ENCODE measurements around the gene CCBE1. TPM values are rescaled to one million over a fixed set of nuclear protein-coding genes. Genes with fewer than 3 reads are reported as not detected.

CCBE1 gene
- total RNA-seq, 2 experiments from 2014 or later, result not detected

DNA sequence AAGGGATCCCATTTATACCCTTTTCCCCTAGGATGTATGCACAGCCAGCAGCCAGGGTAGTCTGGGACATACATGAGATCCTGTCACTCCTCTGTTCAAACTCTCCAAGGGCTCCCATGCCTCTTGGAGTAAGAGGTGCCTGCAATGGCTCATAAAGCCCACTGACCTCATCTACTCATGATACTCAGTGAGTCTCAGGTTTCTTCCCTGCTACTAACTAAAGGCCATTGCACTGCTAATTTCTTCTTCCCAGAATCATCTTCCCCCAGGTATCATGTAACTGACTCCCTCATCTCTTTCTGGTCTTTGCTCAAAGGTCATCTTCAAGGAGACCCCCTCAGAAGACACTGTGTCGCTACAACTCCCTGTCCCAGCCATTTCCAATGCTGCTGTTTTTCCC is 68.2 kb downstream of the CCBE1 start:
- Mint-ChIP-seq H3K36me3 (ENCODE audit: low read depth) (no peaks in the 10 kb centered on the region), H3K4me3 (no peak overlapping the region), H3K9me3 (peaks cover 3% of the 10 kb centered on the region), H3K4me1 (no peaks in the 10 kb centered on the region), H3K27ac (no peak overlapping the region), H3K27me3 (no peaks in the 10 kb centered on the region)
- ChIA-PET CTCF (no interaction called here), POLR2A (no interaction called here)
- DNase-seq, result no peak

DNA sequence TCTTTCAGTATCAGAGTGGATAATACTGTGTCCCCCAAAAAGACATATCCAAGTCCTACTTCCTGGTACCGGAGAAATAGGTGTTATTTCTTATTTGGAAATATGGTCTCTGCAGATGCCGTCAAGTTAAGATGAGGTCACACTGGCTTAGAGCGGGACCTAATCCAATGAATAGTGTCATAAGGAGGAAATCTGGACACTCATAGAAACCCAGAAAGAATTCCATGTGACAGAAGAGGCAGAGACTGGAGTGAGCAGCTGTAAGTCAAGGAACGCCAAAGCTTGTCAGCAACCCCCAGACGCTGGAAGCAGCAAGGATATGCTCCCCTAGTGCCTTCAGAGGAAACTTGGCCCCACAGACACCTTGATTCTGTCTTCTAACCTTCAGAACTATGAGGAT is 69.8 kb downstream of the CCBE1 start:
- H3K9me3 Mint-ChIP-seq, result peaks cover 3% of the 10 kb centered on the region
- no peaks in the 10 kb centered on the region for H3K27me3 Mint-ChIP-seq
- H3K4me3 Mint-ChIP-seq, result no peak overlapping the region
- DNase-seq, result no peak
- H3K27ac Mint-ChIP-seq, result no peak overlapping the region
- no peaks in the 10 kb centered on the region for H3K4me1 Mint-ChIP-seq
- H3K36me3 Mint-ChIP-seq (ENCODE audit: low read depth), result no peaks in the 10 kb centered on the region
- CTCF ChIA-PET, result no interaction called here
- POLR2A ChIA-PET, result no interaction called here

DNA sequence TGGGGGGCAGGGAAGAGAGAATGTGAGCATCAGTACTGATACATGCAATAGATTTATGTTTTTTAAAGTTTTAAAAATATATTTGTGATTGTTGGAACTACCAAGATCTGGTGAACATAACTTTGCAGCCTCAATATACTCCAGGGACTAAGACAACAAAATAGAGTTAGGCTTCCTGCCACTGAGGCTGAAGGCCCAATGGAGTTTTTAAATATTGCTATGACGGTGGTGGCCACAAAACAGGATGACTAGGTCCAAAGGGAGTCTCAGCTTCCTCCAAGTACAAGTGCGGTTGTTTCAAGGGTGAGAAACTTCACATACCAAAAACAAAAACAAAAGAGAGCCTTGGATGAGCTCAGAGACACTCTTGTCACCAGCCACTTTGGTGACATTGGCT is 72.9 kb downstream of the CCBE1 start:
- Mint-ChIP-seq H3K27me3 (peaks cover 2% of the 10 kb centered on the region), H3K4me3 (no peak overlapping the region), H3K36me3 (ENCODE audit: low read depth) (no peaks in the 10 kb centered on the region), H3K27ac (no peak overlapping the region), H3K9me3 (peaks cover under 1% of the 10 kb centered on the region), H3K4me1 (no peaks in the 10 kb centered on the region)
- CTCF ChIA-PET, result no interaction called here
- POLR2A ChIA-PET, result no interaction called here
- DNase-seq, result no peak

DNA sequence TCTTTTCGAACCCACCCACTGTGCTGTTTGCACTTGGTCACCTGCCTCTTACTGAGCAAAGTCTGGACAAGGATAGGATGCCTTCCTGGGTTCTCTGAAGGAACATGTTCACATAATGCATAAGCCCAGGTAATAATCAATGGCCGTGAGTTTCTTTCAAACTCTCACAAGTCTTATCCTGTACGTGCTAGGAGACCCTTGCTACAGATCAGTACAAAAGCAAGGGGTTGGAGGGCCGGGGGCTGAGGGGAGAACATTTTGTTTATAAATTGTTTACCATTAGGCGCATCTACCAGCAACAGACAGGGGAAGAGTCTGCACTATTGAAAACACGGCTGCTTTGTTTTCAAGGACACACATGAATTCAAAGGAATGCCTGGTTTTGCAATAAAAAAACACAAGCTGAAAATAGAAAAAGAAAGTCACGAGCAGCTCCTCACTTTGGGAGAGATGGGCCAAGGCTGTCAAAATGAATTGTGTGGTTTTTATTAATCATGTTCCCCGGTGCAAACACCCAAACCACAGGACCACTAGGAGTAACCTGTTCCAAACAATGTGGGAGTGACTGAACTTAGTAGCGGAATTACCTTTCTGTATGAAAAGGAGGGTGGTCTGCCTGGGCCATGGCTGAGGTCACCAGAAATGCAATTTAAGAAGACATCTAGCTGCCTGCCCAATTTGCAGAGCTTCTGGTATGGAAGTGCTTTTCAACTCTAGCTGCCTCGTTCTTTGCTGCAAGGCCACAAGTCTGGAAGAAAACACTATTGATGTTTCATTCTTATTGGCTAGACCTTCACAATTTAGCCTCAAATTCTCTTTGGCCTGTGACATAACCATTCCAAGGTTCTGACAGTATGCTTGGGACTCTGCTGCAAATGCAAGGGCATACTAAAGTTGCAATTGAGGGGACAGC is 73.5 kb downstream of the CCBE1 start:
- ChIA-PET POLR2A (no interaction called here), CTCF (no interaction called here)
- Mint-ChIP-seq H3K4me1 (no peaks in the 10 kb centered on the region), H3K36me3 (ENCODE audit: low read depth) (no peaks in the 10 kb centered on the region), H3K4me3 (no peak overlapping the region), H3K9me3 (no peaks in the 10 kb centered on the region), H3K27me3 (peaks cover 2% of the 10 kb centered on the region), H3K27ac (no peak overlapping the region)
- DNase-seq, result no peak

DNA sequence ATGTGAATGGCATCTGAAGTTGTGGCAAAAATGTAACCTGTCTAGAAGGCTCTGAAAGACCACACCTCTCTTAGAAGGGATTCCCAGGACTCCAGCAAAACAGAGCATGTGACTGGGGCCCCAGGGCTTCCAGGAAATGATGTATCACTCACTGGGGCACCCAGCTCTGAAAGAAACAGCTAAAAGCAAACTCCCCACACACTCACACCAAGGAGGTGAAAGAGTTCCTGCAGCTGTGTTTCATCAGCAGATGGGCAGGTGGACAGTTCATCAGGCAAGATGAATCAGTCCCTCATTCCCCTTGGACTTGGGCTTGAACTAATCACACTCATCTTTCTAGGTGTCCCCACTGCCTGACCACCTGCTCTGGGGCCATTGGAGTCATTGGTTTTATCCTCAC is 76.2 kb downstream of the CCBE1 start:
- peaks cover 2% of the 10 kb centered on the region for H3K27me3 Mint-ChIP-seq
- H3K36me3 Mint-ChIP-seq (ENCODE audit: low read depth), result no peaks in the 10 kb centered on the region
- POLR2A ChIA-PET, result no interaction called here
- CTCF ChIA-PET, result no interaction called here
- no peaks in the 10 kb centered on the region for H3K9me3 Mint-ChIP-seq
- no peak overlapping the region for H3K4me3 Mint-ChIP-seq
- no peak for DNase-seq
- H3K4me1 Mint-ChIP-seq, result no peaks in the 10 kb centered on the region
- H3K27ac Mint-ChIP-seq, result no peak overlapping the region

GRCh38 chr18:59620381-59620780 is 76.8 kb downstream of the CCBE1 start:
- H3K27ac Mint-ChIP-seq, result no peak overlapping the region
- POLR2A ChIA-PET, result no interaction called here

DNA sequence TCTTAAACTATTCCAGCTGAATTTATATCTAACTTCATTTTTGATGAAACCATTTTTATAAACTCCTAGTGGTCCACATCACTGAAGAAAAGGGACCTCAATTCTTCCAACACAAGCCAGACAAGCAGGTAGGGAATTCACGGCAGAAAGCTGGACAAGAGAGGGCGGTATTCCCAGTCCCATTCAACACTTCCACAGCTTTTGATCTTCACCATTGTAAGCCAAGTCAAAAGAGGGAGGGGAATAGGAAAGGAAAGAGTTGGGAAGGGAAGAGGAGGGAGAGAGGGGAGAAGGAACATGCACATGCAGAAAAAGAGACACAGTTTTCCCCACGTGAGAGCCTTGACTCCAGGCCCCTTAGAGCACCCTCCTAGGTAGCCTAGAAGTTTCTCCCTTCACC is 77.4 kb downstream of the CCBE1 start:
- H3K4me3 Mint-ChIP-seq, result no peak overlapping the region
- H3K9me3 Mint-ChIP-seq, result no peaks in the 10 kb centered on the region
- no peak overlapping the region for H3K27ac Mint-ChIP-seq
- H3K4me1 Mint-ChIP-seq, result no peaks in the 10 kb centered on the region
- DNase-seq, result no peak
- H3K36me3 Mint-ChIP-seq (ENCODE audit: low read depth), result no peaks in the 10 kb centered on the region
- ChIA-PET POLR2A (no interaction called here), CTCF (no interaction called here)
- H3K27me3 Mint-ChIP-seq, result peaks cover 2% of the 10 kb centered on the region

More at GRCh38 chr18:59620381-59620780, 76.8 kb downstream of the CCBE1 start:
- H3K9me3 Mint-ChIP-seq, result no peaks in the 10 kb centered on the region
- H3K36me3 Mint-ChIP-seq (ENCODE audit: low read depth), result no peaks in the 10 kb centered on the region
- H3K4me3 Mint-ChIP-seq, result no peak overlapping the region
- no peaks in the 10 kb centered on the region for H3K4me1 Mint-ChIP-seq
- CTCF ChIA-PET, result no interaction called here
- H3K27me3 Mint-ChIP-seq, result peaks cover 2% of the 10 kb centered on the region
- DNase-seq, result no peak

- no peaks in the 10 kb centered on the region for H3K9me3 Mint-ChIP-seq
- H3K27ac Mint-ChIP-seq, result no peak overlapping the region
- H3K4me1 Mint-ChIP-seq, result no peaks in the 10 kb centered on the region
- ChIA-PET POLR2A (no interaction called here), CTCF (no interaction called here)
- no peak overlapping the region for H3K4me3 Mint-ChIP-seq
- peaks cover 2% of the 10 kb centered on the region for H3K27me3 Mint-ChIP-seq
- no peaks in the 10 kb centered on the region for H3K36me3 Mint-ChIP-seq (ENCODE audit: low read depth)
- no peak for DNase-seq
Measured at GRCh38 chr18:59617468-59617932, 79.7 kb downstream of the CCBE1 start.

GRCh38 chr18:59616501-59616900 is 80.7 kb downstream of the CCBE1 start:
- Mint-ChIP-seq H3K27me3 (no peaks in the 10 kb centered on the region), H3K27ac (no peak overlapping the region), H3K4me1 (no peaks in the 10 kb centered on the region), H3K36me3 (ENCODE audit: low read depth) (no peaks in the 10 kb centered on the region), H3K9me3 (no peaks in the 10 kb centered on the region), H3K4me3 (no peak overlapping the region)
- ChIA-PET POLR2A (no interaction called here), CTCF (no interaction called here)
- DNase-seq, result no peak

GRCh38 chr18:59613903-59614302 is 83.3 kb downstream of the CCBE1 start:
- ChIA-PET CTCF (no interaction called here), POLR2A (no interaction called here)
- Mint-ChIP-seq H3K4me1 (no peaks in the 10 kb centered on the region), H3K36me3 (ENCODE audit: low read depth) (no peaks in the 10 kb centered on the region), H3K9me3 (no peaks in the 10 kb centered on the region), H3K4me3 (no peak overlapping the region), H3K27me3 (no peaks in the 10 kb centered on the region), H3K27ac (no peak overlapping the region)
- DNase-seq, result no peak

GRCh38 chr18:59612381-59612780 is 84.8 kb downstream of the CCBE1 start:
- no peak for DNase-seq

DNA sequence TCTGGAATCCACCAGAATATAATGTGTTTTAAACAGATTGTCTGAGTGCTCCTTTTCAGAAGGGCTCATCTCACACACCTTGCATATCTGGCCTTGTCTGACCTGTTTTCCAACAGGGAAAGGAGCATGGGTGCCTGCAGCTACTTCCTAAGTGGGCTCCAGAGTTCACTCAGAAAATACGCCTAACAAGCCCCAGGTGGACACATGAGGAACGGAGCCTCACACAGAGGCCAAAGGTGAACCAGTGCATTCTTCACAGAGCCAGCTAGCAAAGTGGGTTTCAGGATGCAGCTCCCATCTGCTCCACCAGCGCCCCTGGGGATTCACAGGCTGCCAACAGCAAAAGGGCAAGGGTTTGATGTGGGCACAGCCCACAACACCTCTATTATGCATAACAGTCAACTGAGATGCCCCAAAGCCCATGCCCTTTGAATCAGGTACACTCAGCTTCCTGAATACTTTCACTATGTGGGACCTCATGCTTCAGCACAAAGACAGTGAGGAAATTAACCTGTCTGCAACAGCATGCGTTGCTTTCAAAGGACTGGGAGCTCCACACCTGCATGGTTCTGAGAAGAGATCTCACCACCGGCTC is 86.6 kb downstream of the CCBE1 start:
- DNase-seq, result no peak
- Mint-ChIP-seq H3K27me3 (no peaks in the 10 kb centered on the region), H3K36me3 (ENCODE audit: low read depth) (no peaks in the 10 kb centered on the region), H3K4me3 (no peak overlapping the region), H3K27ac (no peak overlapping the region), H3K9me3 (no peaks in the 10 kb centered on the region), H3K4me1 (no peaks in the 10 kb centered on the region)
- POLR2A ChIA-PET, result no interaction called here
- CTCF ChIA-PET, result no interaction called here

More at GRCh38 chr18:59612381-59612780, 84.8 kb downstream of the CCBE1 start:
- Mint-ChIP-seq H3K27me3 (no peaks in the 10 kb centered on the region), H3K4me1 (no peaks in the 10 kb centered on the region), H3K4me3 (no peak overlapping the region), H3K9me3 (no peaks in the 10 kb centered on the region), H3K36me3 (ENCODE audit: low read depth) (no peaks in the 10 kb centered on the region), H3K27ac (no peak overlapping the region)
- POLR2A ChIA-PET, result no interaction called here
- CTCF ChIA-PET, result no interaction called here

DNA sequence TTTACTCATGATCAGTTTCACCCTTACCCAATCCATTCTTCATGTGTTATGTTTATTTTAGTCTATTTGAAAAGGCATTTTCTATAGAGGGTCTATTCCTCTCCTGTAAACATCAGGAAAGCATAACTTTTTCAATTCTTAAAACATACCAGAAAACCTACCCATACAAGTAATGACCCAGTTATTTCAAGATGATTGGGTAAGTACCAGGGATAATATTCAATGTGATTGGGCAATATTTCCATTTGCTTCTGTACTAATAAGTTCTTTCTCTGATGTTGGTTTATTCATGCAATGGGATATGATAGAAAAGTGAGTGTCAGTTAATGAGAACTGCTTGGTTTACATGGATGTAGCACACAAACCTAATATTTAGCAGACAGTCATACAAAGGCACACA is 87.6 kb downstream of the CCBE1 start:
- no peak overlapping the region for H3K4me3 Mint-ChIP-seq
- no peak for DNase-seq
- H3K27me3 Mint-ChIP-seq, result no peaks in the 10 kb centered on the region
- no peaks in the 10 kb centered on the region for H3K9me3 Mint-ChIP-seq
- no peak overlapping the region for H3K27ac Mint-ChIP-seq
- H3K36me3 Mint-ChIP-seq (ENCODE audit: low read depth), result no peaks in the 10 kb centered on the region
- H3K4me1 Mint-ChIP-seq, result no peaks in the 10 kb centered on the region
- CTCF ChIA-PET, result no interaction called here
- POLR2A ChIA-PET, result no interaction called here

GRCh38 chr18:59607471-59607870 is 89.8 kb downstream of the CCBE1 start:
- Mint-ChIP-seq H3K36me3 (ENCODE audit: low read depth) (no peaks in the 10 kb centered on the region), H3K27me3 (no peaks in the 10 kb centered on the region), H3K4me3 (no peak overlapping the region), H3K9me3 (no peaks in the 10 kb centered on the region), H3K27ac (no peak overlapping the region), H3K4me1 (no peaks in the 10 kb centered on the region)
- ChIA-PET POLR2A (no interaction called here), CTCF (no interaction called here)
- DNase-seq, result no peak
